DMS79 treated with DMSO at 0.1 percent for 48 hours (cell line): ENCODE measurements around the gene ATP8B4.
"Not testable (repeated sequence)": the region's sequence is repeated elsewhere in the genome, so short reads cannot be mapped to it uniquely, and the experiment has no call there.

ENCODE experiments used
- DNase-seq: peaks from one replicate; lab custom pipeline; 2025; lab: John Stamatoyannopoulos, UW

The ATP8B4 gene

GRCh38 chr15:50017522-50017921, 101.5 kb downstream of the ATP8B4 start:
- DNase-seq = no peak

GRCh38 chr15:50016951-50017350, 102.1 kb downstream of the ATP8B4 start:
- no peak for DNase-seq

GRCh38 chr15:50012790-50013189, 106.2 kb downstream of the ATP8B4 start:
- no peak for DNase-seq

GRCh38 chr15:50009634-50010033, 109.4 kb downstream of the ATP8B4 start:
- DNase-seq = no peak

GRCh38 chr15:50003786-50004334, 115.2 kb downstream of the ATP8B4 start:
- DNase-seq = no peak

GRCh38 chr15:49991587-49991986, 127.4 kb downstream of the ATP8B4 start:
- no peak for DNase-seq

GRCh38 chr15:49990835-49991545, 128.0 kb downstream of the ATP8B4 start:
- no peak for DNase-seq

GRCh38 chr15:49989498-49989897, 129.5 kb downstream of the ATP8B4 start:
- no peak for DNase-seq

GRCh38 chr15:49988766-49989165, 130.3 kb downstream of the ATP8B4 start:
- DNase-seq = no peak

GRCh38 chr15:49987896-49988295, 131.1 kb downstream of the ATP8B4 start:
- no peak for DNase-seq

- no peak for DNase-seq
These were observed 131.7 kb downstream of the ATP8B4 start for GRCh38 chr15:49987198-49987785.

GRCh38 chr15:49986326-49986725, 132.7 kb downstream of the ATP8B4 start:
- no peak for DNase-seq

- DNase-seq = no peak
These were observed 133.6 kb downstream of the ATP8B4 start for GRCh38 chr15:49985463-49985862.

GRCh38 chr15:49984436-49984835, 134.6 kb downstream of the ATP8B4 start:
- no peak for DNase-seq

GRCh38 chr15:49982584-49982983, 136.4 kb downstream of the ATP8B4 start:
- DNase-seq = no peak

- no peak for DNase-seq
These were observed 139.2 kb downstream of the ATP8B4 start for GRCh38 chr15:49979705-49980382.

- no peak for DNase-seq
These were observed 140.9 kb downstream of the ATP8B4 start for GRCh38 chr15:49978121-49978520.

GRCh38 chr15:49977306-49977705, 141.7 kb downstream of the ATP8B4 start:
- DNase-seq = no peak

- no peak for DNase-seq
These were observed 154.5 kb downstream of the ATP8B4 start for GRCh38 chr15:49964551-49964950.

GRCh38 chr15:49964061-49964460, 155.0 kb downstream of the ATP8B4 start:
- no peak for DNase-seq

GRCh38 chr15:49963033-49963772, 155.8 kb downstream of the ATP8B4 start:
- DNase-seq = not testable (repeated sequence)

- DNase-seq = no peak
These were observed 156.9 kb downstream of the ATP8B4 start for GRCh38 chr15:49962044-49962602.
